Hematopoietic multipotent progenitor cell treated with erythropoietin and hydrocortisone succinate and interleukin-3 and kit ligand, for 17 days (in vitro differentiated cells): Measurements from ENCODE around the gene CEMIP.
"Not testable (repeated sequence)": the region's sequence is repeated elsewhere in the genome, so short reads cannot be mapped to it uniquely, and the experiment has no call there.

ENCODE experiments used
- DNase-seq: peaks from one replicate; pipeline ENCODE4 v3.0.0-alpha.2; 2015; ENCODE audit warnings: low spot score

Gene CEMIP

GRCh38 chr15:80955571-80956452, 176.6 kb downstream of the CEMIP start:
- not testable (repeated sequence) for DNase-seq

DNA sequence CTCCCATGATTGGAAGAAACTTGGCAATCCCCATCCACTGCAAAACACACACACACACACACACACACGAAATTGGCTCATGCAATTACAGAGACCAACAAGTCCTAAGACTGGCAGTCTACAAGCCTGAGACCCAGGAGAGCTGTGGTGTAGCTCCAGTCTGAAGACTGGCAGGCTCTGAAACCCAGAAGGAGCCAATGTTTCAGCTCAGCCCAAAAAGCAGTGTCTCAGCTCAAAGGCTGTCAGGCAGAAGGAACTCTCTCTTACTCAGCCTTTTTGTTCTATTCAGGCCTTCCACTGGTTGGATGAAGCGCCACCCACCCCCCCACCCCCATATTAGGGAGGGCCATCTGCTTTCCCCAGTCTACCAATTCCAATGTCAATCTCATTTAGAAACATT, 178.4 kb downstream of the CEMIP start:
- no peak for DNase-seq

DNA sequence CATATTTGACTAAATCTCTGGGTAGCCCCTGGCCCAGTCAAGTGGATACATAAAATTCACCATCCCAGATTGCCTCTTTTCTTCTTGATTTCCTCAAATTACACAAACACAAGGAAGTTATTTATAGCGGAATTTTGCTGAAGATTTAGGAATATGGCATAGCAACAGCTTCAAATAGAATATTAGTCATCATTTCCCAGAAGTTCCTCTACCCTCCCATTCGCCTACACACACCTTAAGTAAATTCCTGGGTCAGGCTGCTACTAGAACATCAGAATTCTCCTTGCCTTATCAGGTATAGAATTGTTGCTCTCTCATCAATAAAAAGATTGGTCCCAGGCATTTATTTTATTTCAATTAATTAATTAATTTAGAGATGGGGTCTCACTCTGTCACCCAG, 178.8 kb downstream of the CEMIP start:
- DNase-seq: no peak

GRCh38 chr15:80958818-80959495, 179.8 kb downstream of the CEMIP start:
- DNase-seq: no peak

DNA sequence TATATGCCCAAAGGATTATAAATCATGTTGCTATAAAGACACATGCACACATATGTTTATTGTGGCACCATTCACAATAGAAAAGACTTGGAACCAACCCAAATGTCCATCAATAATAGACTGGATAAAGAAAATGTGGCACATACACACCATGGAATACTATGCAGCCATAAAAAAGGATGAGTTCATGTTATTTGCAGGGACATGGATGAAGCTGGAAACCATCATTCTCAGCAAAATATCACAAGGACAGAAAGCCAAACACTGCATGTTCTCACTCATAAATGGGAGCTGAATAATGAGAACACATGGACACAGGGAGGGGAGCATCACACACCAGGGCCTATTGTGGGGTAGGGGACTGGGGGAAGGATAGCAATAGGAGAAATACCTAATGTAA, 186.3 kb downstream of the CEMIP start:
- DNase-seq: not testable (repeated sequence)

GRCh38 chr15:80966431-80967197, 187.4 kb downstream of the CEMIP start:
- no peak for DNase-seq

DNA sequence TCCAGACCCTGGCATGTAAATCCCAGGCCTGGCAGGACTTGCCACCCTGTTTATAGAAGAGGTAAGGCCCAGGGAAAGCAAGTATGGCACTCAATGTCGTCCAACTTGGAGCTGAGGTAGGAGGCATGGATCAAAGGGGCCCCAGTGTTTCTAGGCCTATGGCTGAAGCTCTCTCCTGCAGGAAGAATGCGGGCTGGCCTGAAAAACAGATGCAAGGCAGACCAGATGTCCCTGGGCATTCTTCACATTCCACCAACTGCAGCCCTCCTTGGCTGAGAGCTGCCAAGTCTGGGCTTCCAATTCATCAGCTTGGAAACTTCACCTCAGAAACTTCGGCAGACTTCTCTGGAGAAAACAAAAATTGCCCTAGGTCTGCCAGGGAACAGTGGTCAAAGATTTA, 188.3 kb downstream of the CEMIP start:
- no peak for DNase-seq

GRCh38 chr15:80967991-80968510, 188.9 kb downstream of the CEMIP start:
- DNase-seq: no peak

GRCh38 chr15:80969316-80969715, 190.1 kb downstream of the CEMIP start:
- no peak for DNase-seq

DNA sequence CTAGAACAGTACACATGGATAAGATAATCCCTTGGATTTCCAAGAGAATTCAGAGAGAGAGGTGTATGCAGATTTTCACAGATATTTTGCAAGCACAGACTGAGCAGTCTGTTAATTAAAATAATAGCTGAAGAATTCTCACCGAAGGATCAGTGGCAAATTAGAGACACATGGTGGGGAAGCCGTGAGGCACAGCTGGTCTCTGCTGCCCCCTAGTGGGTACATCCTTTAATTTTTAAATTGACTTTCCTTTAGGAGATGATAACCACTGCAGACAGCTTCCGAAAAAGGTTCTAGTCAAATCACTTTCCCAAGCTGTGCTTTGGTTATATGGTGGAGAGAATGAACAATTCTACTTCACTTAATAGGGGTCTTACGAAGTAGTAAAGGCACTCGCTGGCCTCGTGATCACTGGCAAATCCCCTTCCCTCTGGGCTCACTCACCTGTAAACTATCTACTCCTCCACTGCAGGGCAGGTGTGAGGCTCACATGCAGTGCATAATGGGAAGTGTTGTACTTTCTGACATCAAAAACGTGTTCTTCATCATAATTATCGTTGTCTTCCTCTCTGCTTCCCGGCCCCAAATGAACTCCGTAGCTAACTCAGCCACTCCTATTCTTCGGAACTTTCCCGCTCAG, 191.0 kb downstream of the CEMIP start:
- DNase-seq: peak; percentile 72

GRCh38 chr15:80970658-80971057, 191.5 kb downstream of the CEMIP start:
- DNase-seq: no peak

DNA sequence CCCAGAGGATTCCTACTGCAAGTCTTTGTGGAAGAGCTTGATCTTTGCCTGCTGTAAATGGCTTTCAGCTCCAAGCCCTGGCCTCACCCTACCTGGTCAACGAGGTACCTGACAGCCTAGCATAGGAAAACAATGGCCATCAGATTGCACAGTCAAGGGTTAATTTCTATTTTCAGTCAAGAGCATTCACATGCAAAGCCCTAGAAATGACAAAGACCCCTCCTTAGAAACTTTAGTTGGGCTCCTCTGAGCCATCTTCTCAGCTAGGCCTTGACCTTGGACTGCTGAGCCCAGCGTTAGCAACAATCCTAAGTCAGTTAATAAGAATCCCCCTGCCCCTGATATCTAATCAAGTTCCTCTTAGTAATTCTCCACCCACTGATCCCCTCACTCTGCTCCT, 192.0 kb downstream of the CEMIP start:
- DNase-seq: no peak

DNA sequence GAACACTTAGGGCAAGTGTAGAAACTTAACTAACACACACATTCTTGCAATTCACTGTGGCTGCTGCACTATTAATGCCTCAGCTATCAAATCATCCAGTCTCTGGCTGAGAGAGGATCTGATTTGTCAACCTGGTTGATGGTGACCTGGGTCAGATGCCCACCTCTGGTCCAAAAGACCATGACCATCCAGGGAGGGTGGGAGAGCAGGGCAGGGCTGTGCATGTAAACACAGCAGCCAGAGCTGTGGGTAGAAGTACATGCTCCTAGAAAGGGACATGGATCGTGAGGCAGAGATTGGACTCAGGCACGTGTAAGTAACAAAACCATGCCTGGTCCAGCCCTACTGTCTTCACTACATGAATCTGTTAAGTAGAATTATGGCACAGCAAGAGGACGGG, 193.1 kb downstream of the CEMIP start:
- DNase-seq: no peak

- DNase-seq: no peak
Observed at GRCh38 chr15:80974914-80975313, 195.7 kb downstream of the CEMIP start.

DNA sequence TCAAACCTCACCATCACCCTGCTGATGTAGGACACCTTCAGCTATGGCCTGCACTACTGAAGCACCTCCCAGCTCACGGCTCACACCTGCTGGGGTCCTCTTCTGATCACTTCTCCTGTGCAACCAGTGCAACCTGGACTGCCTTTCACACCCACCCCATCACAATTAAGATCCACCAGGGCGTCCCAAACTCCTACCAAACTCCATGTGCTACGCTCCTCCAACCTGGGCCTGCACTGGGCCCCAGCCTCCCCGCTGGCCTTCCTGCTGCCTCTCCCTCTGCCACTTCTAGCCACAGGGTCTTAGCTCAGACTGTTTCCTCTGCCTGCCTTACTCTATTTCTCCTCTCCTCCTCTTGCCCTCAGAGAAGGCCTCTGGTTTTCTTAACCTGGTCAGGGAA, 197.7 kb downstream of the CEMIP start:
- DNase-seq: no peak

DNA sequence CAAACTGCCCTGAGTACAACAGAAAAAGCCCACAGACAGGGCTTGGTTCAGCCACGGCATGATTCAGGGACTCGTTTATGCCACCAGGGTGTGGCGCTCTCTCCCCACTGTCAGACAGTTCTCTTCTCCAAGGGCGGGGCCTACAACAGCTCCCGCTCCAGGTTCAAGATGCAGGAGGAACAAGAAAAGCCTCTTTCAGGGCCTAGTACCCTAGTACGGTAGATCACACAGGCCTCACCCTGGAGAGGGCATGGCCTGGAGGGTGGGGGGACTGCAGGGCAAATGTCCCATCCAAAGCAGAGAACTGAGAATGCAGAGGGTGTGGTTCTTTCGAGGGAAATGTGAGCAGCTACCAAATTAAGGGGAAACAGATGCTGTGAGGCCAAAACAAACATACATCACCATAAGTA, 198.5 kb downstream of the CEMIP start:
- DNase-seq: peak; percentile 64

- peak; percentile 38 for DNase-seq
Observed at GRCh38 chr15:80978685-80979329, 199.6 kb downstream of the CEMIP start.

- no peak for DNase-seq
Observed at GRCh38 chr15:80979538-80980200, 200.5 kb downstream of the CEMIP start.

DNA sequence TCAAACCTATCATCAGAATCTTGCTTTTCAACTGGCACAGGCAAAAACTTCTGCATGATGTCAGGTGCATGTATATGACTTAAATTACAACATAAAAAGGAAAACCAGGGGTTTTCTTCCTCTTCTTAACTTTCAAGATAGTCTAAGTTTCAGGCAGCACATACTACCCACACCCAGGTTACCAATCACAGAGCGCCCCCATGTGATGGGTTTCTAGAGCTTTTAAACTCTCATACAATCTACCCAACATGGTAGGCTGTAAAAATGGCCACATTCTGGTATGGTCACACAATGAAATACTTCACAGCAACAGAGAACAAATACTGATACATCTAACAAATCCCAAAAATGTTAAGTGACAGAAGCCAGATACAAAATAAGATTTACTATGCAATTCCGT, 203.0 kb downstream of the CEMIP start:
- no peak for DNase-seq

GRCh38 chr15:80982839-80983238, 203.7 kb downstream of the CEMIP start:
- DNase-seq: no peak

DNA sequence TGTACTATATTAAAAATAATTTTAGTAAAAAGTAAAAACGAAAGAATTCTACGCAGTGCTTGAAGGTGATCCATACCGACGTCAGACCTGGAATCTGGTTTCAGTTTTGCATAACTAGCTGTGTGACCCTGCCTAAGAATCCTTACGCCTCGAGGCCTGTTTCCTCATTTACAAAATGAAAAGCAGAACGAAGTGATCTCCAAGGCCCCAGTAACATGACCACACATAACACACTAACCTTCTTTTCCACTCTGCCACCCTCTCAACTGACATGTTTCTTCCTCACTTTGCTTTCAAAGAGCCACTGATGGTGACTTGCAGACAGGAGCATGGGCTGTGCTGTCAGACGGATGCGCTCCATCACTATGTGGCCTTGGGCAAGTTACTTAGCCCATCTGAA, 205.7 kb downstream of the CEMIP start:
- no peak for DNase-seq
